NCI-H460 (cell line): ENCODE measurements around the gene KBTBD8. TPM values are rescaled to one million over a fixed set of nuclear protein-coding genes. Genes with fewer than 3 reads are reported as not detected.

Experiments used
- DNase-seq: peaks from one replicate; pipeline ENCODE4 v3.0.0-alpha.2; 2016; ENCODE audit warnings: low read depth; ENCODE audit errors: extremely low read depth
- polyA plus RNA-seq: library from polyadenylated mRNA; depleted of rRNA; stranded (reverse); fragments of >200 nt; gene quantifications from 2 replicates; pipeline ENCODE4 v1.2.3, GENCODE V29; 2014; cell fraction: nucleus; rRNA removed
- total RNA-seq: library from RNA; depleted of rRNA; stranded (reverse); fragments of >200 nt; shearing (Covaris generic); gene quantifications from 2 replicates; pipeline ENCODE4 v1.2.3, GENCODE V29; 2014; rRNA removed

The KBTBD8 gene, protein sequence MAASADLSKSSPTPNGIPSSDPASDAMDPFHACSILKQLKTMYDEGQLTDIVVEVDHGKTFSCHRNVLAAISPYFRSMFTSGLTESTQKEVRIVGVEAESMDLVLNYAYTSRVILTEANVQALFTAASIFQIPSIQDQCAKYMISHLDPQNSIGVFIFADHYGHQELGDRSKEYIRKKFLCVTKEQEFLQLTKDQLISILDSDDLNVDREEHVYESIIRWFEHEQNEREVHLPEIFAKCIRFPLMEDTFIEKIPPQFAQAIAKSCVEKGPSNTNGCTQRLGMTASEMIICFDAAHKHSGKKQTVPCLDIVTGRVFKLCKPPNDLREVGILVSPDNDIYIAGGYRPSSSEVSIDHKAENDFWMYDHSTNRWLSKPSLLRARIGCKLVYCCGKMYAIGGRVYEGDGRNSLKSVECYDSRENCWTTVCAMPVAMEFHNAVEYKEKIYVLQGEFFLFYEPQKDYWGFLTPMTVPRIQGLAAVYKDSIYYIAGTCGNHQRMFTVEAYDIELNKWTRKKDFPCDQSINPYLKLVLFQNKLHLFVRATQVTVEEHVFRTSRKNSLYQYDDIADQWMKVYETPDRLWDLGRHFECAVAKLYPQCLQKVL
- total RNA-seq: 0.72 and 1.7 TPM in 2 replicates
- polyA plus RNA-seq: 0.75 and 1.4 TPM in 2 replicates

DNA sequence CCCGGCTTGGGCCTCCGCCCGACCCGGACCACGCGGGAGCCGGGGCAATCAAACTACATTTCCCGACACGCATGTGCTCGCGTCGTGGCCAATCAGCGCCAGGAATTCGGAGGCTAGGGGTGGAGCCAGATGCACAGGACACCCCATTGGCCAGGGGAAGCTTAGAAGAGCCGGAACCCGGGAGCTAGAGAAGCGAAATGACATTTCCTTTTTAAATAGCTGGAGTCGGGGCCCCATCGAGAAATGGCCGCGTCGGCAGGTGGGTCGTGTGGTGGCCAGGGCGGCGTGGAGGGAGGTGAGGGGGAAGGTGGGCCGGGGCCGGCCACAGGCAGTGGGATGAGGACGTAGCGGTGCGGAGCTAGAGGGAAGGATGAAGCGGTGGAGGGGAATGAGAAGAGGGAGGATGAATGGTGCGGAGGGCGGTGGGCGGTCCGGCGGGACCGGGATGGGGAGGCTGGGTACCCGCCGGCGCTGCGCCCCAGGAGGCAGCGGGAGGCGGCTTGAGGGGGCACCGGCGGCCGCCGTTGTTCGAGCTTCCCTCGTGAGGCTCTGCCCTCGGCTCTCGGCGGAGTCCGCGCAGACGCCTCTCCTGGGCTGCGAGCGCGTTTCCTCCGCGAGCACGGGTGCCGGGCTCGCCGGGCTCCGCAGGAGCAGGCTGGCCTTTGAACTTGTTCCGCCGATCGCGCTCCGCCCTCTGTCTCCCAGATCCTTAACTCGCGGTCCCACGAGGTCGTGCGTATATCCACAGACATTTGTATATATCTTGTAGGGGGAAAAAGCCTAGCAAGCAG is at the start of gene KBTBD8:
Gene KBTBD8 (plus strand): TSS at position 195 of the 791 bp plus-strand sequence. CDS start 49 bp downstream, at position 244.
- DNase-seq: peak; percentile 96

DNA sequence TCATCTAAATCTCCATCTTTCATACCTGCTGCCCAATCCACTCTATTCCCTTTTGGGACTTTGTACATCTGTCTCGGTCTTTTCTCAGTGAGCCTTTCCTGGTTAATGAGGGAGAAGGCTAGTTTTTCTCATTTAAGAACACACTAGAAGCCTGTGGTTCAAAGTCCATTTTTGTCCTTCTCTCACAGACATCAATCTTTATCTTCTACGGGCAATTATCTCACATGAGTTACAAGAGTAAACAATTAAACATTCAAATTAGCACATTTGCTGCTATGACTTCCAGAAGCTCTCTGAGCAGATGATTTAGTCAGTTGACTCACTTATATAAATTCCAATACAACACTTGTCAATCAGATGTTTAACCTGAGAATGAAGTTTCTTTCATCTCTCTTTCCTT is 49.3 kb upstream of the KBTBD8 start:
- DNase-seq: no peak

DNA sequence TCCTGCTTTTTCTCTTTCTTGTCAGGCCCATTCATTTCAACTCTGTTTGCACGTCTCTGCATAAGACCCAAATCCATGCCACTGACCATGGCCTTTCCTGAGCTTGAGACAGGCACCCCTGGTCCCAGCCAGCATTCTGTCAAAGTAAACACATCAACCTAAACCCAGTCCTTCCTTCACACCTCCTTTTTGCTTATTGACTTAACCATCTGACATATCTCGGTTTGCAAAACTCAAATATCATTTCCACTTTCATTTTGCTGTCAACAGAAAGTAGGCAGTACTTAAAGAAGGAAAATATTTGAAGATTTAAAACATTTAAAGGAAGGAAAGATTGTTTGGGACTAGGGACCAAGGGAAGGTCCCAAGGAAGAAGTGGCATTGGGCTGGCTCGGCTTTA is 48.2 kb upstream of the KBTBD8 start:
- no peak for DNase-seq

DNA sequence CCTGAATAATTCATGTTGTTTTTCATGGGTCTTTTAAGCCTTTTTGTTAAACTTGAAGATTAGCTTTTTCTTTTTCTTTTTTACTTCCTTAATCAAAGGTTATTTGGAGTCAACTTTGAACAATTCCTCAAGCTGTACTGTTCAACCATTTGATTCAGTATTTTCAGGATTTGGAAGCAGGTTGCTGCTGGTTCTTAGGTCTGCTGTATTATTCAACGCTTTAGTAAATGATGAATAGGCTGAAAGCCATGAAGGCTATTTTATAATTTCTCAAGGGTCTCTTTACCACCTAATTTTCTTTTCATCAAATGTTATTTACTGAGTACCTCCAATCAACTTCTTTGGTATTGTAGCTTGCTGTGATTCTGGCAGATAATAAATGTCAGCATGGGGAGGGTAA is 45.8 kb upstream of the KBTBD8 start:
- DNase-seq: no peak

DNA sequence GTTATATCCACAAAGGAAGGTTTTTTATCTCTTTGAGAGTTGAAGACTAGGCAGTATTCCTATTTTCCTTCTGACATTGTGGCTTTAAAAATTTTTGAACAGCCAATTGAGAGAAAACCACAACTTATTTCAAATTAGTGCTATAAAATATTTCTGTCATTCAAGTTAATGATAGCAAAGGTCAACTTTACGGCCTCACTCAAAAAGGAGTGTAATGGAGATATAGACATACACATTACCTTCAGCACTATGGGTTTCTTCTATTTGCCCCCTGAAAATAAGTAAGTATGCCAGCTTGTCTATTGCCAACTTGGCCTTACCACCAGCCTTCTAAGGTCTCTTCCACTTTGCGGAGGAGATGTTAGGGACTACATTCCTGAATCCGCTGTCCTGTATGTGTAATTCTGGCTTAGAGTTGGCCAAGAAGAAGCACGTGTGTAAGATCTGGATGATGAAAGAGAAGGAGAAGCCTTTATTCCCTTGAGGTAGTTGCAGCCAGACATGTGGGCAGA is 44.1 kb upstream of the KBTBD8 start:
- DNase-seq: no peak

DNA sequence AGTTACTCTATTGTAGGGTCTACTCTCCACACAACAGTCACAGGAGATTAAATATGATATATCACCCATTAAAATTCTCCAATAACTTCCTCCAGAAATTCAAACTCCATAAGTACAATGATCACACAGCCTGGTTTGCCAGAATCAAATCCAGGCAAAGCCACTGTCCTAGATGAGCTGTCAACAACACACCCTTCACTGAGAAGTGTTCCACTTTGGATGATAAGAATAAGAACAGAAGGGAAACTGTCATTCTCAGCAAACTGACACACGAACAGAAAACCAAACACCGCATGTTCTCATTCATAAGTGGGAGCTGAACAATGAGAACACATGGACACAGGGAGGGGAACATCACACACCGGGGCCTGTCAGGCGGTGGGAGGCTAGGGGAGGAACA is 41.4 kb upstream of the KBTBD8 start:
- no peak for DNase-seq

DNA sequence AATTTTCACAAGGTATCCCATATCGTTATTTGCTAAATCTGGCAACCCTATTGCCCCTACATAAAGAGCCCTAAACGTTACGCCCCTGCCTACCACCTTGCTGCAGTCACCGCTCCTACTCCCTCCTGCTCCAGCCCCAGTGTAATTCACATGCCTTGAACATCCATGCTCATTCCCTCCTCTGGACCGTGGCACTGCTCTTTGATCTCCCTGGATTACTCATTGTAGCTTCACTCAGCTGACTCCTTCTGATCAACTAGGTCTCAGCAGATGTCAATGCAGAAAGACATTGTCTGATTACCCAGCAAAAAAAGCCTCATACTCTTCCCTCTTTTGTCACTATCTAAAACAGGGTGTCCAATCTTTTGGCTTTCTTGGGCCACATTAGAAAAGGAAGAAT is 40.7 kb upstream of the KBTBD8 start:
- no peak for DNase-seq

DNA sequence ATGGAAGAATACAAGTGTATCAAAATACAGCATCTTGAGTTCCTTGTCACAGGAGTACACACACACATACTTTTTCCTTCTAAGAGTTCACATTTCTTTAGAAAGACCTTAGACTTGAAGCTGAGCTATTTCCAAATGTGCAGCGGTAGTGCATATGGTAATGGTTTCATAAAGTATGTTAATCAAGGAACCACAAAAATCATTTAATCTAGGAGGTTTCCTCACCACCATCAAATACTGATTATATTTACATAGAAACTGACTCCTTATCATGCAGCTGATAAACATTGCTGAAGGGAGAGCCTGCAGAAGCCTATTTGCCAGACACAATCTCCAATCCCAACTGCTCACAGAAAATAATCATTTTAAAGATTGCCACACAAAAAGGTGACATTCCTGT is 40.0 kb upstream of the KBTBD8 start:
- no peak for DNase-seq

DNA sequence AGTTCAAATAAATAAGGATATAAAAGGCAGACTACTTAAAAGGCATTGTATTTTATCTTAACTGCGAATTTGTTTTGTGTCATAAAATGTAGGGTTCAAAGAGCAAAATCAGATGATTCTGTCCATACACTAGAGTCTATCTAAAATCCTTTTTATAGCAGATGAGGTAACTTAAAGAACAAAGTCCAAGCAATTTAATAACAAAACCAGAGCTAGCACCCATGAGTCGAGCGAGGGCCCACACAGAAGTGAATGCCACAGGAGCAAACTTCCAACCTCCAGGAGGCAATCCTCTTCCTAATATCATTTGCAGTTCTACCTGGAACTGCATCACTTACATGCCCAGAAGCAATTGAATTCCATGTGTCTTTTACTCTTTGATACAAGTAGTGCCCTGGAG is 35.4 kb upstream of the KBTBD8 start:
- DNase-seq: no peak

DNA sequence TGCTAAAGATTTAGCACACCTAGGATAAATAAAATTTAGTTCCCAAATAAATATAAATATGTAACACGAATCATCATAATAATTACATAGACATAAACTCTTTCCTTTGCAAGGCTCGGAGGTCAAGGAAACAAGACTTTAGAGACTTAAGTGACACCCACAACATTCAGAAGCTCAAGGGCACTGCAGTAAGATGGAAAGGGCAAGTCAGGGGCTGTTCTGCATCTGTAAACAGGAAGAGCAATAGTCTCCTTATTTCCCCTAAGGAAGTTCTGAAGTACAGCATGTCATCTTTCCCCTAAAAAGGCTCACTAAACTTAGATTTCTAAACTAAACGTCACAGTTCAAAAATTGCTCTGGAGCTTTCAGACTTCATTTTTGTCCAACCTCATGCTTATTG is 26.9 kb upstream of the KBTBD8 start:
- no peak for DNase-seq

DNA sequence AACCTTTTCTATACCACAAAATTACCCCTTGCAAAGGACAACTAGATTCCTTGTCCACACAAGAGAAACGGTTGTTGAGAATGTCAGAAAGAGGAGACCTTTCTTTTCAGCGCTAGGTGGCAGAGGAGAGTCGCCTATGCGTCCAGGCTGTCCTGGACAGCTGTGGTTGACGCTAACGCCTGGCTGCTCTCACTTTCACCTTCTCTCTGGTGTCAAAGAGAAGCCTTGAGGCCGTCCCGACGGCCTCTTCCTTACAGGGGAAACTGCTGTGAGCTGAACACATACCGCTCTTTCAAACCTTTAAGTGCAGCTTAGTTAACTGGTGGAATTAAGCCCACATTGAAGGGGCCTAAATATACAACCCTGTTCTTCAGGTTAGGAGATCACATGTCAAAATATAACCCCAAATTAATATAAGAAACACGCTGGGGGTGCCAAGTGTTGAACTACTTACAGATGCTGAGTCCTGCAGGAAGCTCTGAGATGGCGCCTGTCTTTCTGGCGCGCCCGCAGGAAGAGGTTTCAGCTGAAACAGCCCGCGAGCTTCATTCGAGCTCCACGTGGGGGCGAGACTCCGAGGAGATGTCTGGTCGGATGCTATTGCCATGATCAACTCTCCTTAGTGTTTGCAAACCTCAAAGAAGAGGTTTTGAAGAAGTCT is 26.1 kb upstream of the KBTBD8 start:
- DNase-seq: peak; percentile 49

DNA sequence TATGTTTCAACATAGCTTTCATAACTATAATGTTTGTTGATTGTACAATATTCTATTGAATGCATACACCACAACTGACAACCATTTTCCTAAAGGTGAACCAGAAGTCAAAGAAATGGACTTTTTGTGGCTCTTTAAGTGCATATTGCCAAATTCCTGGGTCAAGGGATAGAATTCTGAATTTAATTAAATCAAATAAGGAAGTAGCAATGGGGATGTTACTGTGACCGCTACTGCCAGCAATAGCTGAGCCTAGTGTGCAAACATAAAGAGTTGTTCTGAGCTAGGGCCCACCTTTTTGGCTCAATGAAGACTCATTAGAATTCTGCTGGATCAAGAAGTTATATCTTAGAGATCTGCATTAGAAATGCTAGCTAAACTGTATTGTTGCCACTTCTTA is 17.3 kb upstream of the KBTBD8 start:
- DNase-seq: no peak

DNA sequence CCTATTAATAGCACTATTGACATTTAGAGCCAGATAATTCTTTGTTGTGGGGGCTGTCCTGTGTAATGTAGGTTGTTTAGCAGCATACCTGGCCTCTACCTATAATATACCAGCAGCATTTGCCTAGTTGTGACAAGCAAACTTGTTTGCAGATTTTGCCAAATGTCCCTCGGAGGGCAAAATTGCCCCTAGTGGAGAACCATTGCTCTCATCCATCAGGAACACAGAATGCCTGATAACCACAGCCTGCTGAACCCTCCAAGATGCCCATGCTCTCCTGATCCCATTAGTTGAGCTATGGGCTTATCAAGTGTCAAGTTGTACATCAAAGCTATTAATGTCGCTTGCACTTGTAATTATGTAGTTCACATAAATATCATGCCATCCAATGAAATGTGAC is 15.0 kb upstream of the KBTBD8 start:
- no peak for DNase-seq

DNA sequence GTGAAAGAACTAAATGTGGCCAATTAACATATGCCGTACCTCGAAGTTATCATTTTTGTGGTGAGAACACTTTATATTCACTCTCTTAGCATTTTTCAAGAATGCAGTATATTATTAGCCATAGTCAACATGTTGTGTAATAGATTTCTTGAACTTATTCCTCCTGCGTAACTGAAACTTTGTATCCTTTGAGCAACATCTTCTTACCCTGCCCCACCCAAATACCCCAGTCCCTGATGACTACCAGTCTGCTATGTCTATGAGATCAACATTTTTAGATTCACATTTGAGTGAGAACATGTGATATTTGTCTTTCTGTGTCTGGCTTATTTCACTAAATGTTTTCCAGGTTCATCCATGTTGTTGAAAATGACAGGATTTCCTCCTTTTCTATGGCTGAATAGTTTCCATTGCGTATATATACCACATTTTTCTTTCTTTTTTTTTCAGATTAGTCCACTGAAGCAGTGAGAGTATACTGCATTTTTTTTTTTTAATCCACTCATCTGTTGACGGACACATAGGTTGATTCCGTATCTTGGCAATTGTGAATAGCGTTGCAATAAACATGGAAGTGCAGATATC is 12.7 kb upstream of the KBTBD8 start:
- no peak for DNase-seq

DNA sequence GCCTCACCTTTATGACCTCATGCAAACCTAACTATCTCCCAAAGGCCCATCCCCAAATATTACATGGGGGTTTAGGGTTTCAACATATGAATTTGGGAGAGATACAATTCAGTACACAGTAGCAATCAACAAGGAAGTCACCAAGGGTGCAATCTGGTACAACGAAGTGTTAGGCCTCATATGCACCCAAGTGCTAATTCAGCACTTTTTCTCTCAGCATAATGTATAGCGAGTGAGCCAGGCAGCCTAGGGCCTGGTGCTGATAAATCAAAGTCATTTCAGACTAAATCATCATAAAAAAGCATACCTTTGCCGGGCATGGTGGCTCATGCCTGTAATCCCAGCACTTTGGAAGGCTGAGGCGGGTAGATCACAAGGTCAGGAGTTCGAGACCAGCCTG is 11.7 kb upstream of the KBTBD8 start:
- DNase-seq: no peak

DNA sequence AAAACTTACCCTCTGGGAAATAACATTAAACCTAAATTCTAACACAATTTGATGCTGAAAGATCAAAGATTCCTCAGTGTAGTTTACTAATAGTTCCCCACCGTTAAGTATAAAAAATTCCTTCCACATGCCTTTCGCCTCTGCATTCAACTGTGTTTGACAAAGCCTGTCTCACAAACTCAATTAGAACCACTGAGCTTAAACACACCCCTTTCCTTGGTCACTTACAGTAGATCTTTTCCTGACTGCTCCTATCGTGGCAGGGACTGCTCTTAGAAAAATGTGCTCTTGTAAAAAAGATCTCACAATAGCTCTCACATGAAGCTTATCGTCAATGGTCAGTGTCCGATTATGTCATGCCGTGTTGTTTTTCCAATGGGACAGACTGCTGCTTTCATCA is 8.9 kb upstream of the KBTBD8 start:
- no peak for DNase-seq

DNA sequence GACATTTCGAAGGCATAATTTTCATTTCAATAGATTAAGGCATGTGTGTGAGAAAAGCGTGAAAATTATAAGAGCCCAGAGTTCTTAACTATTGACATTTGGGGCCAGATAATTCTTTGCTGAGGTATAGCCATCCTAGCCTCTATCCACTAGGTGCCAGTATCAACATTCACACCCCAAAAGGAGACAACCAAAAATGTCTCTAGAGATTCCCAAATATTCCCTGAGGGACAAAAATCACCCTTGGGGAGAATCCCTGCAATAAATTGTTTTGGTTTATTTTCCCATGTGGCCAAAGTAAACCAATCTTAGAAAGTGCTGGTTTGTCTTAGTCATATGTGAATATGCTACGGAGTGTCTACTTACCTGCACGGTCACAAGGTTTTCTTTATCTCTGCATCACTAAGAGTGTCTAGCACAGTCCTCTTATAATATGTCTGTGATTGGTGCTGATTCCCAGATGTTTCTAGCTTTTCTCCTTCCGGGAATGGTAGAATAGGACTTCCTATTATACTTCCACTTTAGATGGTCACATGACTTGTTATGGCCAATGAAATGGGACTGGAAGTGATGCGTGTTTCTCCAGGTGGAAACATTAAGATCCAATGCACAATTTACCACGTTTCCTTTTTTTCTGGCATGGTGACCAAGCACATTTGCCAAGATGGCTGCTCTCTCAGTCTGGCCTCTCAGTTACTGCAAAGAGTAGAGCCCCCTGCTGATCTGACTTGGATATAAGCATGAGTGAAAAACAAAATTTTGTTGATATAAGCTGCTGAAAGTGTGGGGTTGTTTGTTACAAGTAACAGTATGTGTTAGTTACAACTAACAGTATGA is 8.0 kb upstream of the KBTBD8 start:
- no peak for DNase-seq

DNA sequence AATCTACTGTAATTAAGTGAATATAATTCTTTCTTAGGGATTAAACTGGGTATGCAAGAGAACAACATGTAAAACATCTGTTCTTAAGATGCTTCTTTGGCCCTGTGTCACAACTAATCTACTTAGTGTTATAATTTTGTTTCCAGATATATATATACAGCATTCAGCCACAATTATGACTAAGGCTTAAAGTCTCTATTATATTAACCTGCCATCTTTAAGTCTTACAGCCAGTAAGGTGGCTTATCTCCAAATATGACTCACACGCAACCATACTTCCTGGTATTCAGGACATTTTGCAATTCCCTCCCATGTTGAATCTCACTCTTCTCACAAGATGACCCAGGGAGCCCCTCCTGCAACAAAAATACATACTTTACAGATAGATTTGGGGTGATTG is 6.6 kb upstream of the KBTBD8 start:
- DNase-seq: no peak

DNA sequence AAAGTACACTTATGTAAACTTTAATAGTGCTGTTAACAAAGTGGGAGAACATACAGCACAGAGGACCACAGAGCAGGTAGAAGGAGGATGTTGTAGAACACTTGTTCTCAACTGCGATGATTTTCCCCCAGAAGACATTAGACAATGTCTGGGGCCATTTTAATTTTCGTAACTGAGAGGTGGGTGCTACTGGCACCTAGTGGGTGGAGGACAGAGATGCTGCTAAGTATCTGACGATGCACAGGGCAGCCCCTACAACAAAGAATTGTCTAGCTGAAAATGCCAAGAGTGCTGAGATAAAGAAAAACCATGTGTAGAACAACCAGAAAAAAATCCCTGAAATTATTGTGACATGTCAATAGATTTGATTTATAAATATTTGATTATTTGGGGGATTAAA is 5.0 kb upstream of the KBTBD8 start:
- no peak for DNase-seq

DNA sequence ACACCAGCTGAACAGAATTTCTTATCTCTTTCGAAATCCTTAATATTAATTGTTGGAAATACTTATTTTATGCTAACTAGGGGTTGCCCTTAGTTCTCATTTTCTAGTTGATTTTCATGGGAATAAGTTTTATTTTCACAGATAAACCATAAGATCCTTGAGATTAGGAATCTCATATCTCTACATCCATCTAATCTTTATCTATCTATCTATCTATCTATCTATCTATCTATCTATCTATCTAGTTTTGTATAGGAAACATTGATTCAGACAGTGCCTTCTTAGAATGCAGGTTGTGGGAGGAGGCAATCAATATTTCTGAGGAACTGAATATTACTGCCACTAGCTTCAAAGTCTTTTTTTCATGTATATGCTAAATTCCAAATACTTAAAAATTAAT is 3.5 kb upstream of the KBTBD8 start:
- no peak for DNase-seq
